ENCODE results near the gene SIN3A.

The SIN3A gene

GRCh38 chr15:75329571-75329970, 121.9 kb downstream of the SIN3A start:
- no peak for DNase-seq

GRCh38 chr15:75328493-75329314, 122.8 kb downstream of the SIN3A start:
- DNase-seq: no peak

DNA sequence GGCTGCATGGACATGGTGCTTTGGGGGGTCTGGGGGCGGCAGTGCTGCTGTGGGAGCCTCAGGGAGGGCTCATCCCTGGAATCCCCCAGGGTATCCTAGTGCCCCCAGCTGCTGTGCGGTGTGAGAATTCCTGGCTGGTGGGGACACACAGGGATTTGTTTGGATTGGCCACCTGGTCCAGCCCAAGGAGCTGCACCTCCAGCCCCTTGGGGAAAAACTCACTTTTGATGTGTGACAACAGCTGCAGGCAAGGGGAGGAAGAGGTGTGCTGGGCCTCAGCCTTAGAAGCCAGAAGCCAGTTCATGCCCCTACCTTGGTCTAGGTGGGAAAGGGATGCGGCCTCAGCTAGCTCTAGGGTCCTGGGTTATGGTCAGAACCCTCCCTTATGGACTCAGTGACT, 124.0 kb downstream of the SIN3A start:
- no peak for DNase-seq

DNA sequence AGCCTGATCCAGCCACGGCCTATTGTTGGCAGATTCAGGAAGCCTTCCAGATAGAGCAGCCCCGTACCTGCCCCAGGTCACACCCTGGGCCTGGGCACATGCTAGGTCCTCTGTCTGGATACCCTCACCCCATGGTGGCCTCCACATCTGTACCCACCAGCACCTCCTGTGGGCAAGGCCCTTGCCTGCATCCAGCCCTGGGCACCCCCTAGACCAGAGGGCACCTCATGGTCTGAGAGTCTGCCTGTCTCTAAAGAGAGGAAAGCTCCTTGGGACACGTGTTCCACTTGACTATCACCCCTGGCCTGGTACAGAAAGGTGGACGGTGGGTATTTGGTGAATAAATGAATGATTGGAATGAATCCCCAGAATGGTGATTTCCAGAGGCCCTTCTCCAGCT, 124.5 kb downstream of the SIN3A start:
- DNase-seq: no peak

- DNase-seq: no peak
These were observed 125.6 kb downstream of the SIN3A start for GRCh38 chr15:75325922-75326321.

DNA sequence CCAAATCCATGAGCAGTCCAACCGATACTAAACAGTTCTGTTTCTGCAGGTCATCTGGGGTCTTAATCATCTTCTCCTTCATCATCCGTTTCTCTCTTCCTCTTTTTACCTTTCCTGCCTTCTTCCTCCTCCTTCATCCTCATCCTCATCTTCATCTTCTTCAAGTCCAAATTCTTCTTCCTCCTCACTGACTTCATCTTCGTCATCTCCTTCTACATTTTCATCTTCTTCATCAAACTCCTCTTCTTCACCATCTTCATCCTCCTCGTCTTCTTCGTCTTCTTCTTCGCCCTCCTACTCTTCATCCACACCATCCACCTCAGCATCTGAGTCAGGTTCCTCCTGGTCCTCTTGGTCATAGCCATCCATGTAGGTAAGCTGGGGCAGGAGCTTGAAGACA, 129.8 kb downstream of the SIN3A start:
- DNase-seq: no peak
